Neural crest cell (in vitro differentiated cells): ENCODE results near the gene GGTLC2. TPM values are rescaled to one million over a fixed set of nuclear protein-coding genes. Genes with fewer than 3 reads are reported as not detected.
"Not testable (repeated sequence)": the region's sequence is repeated elsewhere in the genome, so short reads cannot be mapped to it uniquely, and the experiment has no call there.

Experiments used
- DNase-seq: peaks from one replicate; pipeline ENCODE4 v3.0.0; 2021; ENCODE audit warnings: low read depth, mixed read lengths, low spot score
- H3K27ac Mint-ChIP-seq: one replicate; pipeline ENCODE4 v1.8.0; 2021; ENCODE audit warnings: mild to moderate bottlenecking, mixed read lengths; ENCODE audit not compliant: unreplicated experiment
- H3K27me3 Mint-ChIP-seq: 2 replicates; pipeline ENCODE4 v1.8.0; 2021; ENCODE audit warnings: low read depth, mild to moderate bottlenecking, mixed read lengths
- H3K36me3 Mint-ChIP-seq: 2 replicates; pipeline ENCODE4 v1.8.0; 2021; ENCODE audit warnings: low read depth, mild to moderate bottlenecking, mixed read lengths
- H3K4me1 Mint-ChIP-seq: 2 replicates; pipeline ENCODE4 v1.8.0; 2021; ENCODE audit warnings: mixed read lengths
- H3K4me3 Mint-ChIP-seq: one replicate; pipeline ENCODE4 v1.8.0; 2021; ENCODE audit warnings: mild to moderate bottlenecking, mixed read lengths
- H3K9me3 Mint-ChIP-seq: 2 replicates; pipeline ENCODE4 v1.8.0; 2021; ENCODE audit warnings: mixed read lengths
- total RNA-seq: library from RNA; stranded (reverse); gene quantifications from 2 replicates; pipeline ENCODE4 v1.2.1, GENCODE V29; 2021
- TF ChIP-seq, protein P1 (sequence below): fragments of 200-600 bp; sonication (generic); conservative IDR thresholded peaks from 2 replicates; pipeline ENCODE4 v1.5.0; 2021; ENCODE audit warnings: antibody characterized with exemption, mild to moderate bottlenecking

The GGTLC2 gene
- total RNA-seq, 1 donor from 2014 or later, result not detected

GRCh38 chr22:22683668-22684361, 39.4 kb downstream of the GGTLC2 start:
- DNase-seq, result no peak
- H3K27me3 Mint-ChIP-seq, result peaks cover 29% of the 10 kb centered on the region
- no peak overlapping the region for H3K27ac Mint-ChIP-seq

GRCh38 chr22:22684580-22685561, 40.5 kb downstream of the GGTLC2 start:
- no peak for DNase-seq
- H3K4me1 Mint-ChIP-seq, result no peaks in the 10 kb centered on the region
- peaks cover 23% of the 10 kb centered on the region for H3K27me3 Mint-ChIP-seq

More at GRCh38 chr22:22683668-22684361, 39.4 kb downstream of the GGTLC2 start:
- Mint-ChIP-seq H3K4me1 (no peaks in the 10 kb centered on the region), H3K36me3 (no peaks in the 10 kb centered on the region), H3K4me3 (no peak overlapping the region), H3K9me3 (no peaks in the 10 kb centered on the region)
- TF ChIP-seq, protein P1, sequence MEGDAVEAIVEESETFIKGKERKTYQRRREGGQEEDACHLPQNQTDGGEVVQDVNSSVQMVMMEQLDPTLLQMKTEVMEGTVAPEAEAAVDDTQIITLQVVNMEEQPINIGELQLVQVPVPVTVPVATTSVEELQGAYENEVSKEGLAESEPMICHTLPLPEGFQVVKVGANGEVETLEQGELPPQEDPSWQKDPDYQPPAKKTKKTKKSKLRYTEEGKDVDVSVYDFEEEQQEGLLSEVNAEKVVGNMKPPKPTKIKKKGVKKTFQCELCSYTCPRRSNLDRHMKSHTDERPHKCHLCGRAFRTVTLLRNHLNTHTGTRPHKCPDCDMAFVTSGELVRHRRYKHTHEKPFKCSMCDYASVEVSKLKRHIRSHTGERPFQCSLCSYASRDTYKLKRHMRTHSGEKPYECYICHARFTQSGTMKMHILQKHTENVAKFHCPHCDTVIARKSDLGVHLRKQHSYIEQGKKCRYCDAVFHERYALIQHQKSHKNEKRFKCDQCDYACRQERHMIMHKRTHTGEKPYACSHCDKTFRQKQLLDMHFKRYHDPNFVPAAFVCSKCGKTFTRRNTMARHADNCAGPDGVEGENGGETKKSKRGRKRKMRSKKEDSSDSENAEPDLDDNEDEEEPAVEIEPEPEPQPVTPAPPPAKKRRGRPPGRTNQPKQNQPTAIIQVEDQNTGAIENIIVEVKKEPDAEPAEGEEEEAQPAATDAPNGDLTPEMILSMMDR, result no peak

GRCh38 chr22:22685586-22685985, 41.2 kb downstream of the GGTLC2 start:
- Mint-ChIP-seq H3K27me3 (peaks cover 17% of the 10 kb centered on the region), H3K9me3 (no peaks in the 10 kb centered on the region)

More at GRCh38 chr22:22684580-22685561, 40.5 kb downstream of the GGTLC2 start:
- Mint-ChIP-seq H3K4me3 (no peak overlapping the region), H3K27ac (no peak overlapping the region), H3K36me3 (no peaks in the 10 kb centered on the region), H3K9me3 (no peaks in the 10 kb centered on the region)
- TF ChIP-seq, protein P1, result peak; percentile 48

GRCh38 chr22:22686202-22687115, 42.0 kb downstream of the GGTLC2 start:
- not testable (repeated sequence) for H3K4me3 Mint-ChIP-seq, DNase-seq, H3K27ac Mint-ChIP-seq, H3K36me3 Mint-ChIP-seq, H3K9me3 Mint-ChIP-seq, H3K4me1 Mint-ChIP-seq
- peaks cover 20% of the 10 kb centered on the region for H3K27me3 Mint-ChIP-seq

More at GRCh38 chr22:22685586-22685985, 41.2 kb downstream of the GGTLC2 start:
- no peak for DNase-seq
- TF ChIP-seq, protein P1, result no peak
- no peak overlapping the region for H3K4me3 Mint-ChIP-seq
- no peaks in the 10 kb centered on the region for H3K36me3 Mint-ChIP-seq
- H3K4me1 Mint-ChIP-seq, result no peaks in the 10 kb centered on the region
- H3K27ac Mint-ChIP-seq, result no peak overlapping the region

DNA sequence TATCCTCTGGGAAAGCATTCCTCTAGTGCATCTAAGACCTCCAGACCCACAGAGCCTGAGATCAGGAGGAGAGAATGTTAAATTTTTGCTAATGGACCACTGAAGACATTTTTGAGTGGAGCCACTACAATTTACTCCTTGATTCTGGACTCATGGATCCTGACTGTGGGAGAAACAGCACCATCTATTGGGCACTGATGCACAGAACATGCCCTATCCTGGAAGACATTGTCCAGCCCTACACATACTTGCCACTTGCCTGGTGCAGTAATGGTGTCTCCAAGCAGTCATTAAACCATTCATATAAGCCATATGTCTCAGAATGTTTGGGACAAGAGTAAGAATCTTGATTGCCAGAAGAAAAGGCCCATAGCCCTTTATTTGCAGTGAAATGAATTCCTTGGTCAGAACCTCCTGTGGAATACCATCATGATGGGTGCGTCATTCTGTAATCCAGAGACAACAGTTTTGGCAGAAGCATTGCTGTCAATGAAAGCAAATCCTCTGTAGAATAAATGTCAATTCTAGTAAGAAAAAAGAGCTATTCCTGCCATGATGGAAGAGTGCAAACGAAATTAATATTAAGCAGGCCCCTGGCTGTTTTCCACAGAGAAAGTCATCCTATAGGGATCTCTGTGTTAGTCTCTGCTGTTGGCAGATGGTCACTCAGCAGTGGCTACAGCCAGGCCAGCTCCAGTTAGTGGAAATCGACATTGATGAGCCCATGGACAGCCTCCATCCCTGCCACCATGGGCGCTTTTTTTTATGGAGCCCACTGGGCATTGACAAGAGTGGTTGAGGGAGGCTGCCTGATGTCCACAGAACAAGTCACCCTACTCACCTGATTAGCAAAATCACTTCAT, 43.5 kb downstream of the GGTLC2 start:
- H3K9me3 Mint-ChIP-seq, result no peaks in the 10 kb centered on the region
- peaks cover 28% of the 10 kb centered on the region for H3K27me3 Mint-ChIP-seq
- no peak overlapping the region for H3K27ac Mint-ChIP-seq
- DNase-seq, result peak; percentile 24
- no peaks in the 10 kb centered on the region for H3K4me1 Mint-ChIP-seq
- no peak overlapping the region for H3K4me3 Mint-ChIP-seq
- TF ChIP-seq, protein P1, result peak; percentile 78
- no peaks in the 10 kb centered on the region for H3K36me3 Mint-ChIP-seq
